NCI-H146 (cell line): ENCODE data around the gene SCLT1.
"Not testable (repeated sequence)": the region's sequence is repeated elsewhere in the genome, so short reads cannot be mapped to it uniquely, and the experiment has no call there.

Experiments
- DNase-seq: peaks from one replicate; lab custom pipeline; 2025; lab: John Stamatoyannopoulos, UW

Gene SCLT1

DNA sequence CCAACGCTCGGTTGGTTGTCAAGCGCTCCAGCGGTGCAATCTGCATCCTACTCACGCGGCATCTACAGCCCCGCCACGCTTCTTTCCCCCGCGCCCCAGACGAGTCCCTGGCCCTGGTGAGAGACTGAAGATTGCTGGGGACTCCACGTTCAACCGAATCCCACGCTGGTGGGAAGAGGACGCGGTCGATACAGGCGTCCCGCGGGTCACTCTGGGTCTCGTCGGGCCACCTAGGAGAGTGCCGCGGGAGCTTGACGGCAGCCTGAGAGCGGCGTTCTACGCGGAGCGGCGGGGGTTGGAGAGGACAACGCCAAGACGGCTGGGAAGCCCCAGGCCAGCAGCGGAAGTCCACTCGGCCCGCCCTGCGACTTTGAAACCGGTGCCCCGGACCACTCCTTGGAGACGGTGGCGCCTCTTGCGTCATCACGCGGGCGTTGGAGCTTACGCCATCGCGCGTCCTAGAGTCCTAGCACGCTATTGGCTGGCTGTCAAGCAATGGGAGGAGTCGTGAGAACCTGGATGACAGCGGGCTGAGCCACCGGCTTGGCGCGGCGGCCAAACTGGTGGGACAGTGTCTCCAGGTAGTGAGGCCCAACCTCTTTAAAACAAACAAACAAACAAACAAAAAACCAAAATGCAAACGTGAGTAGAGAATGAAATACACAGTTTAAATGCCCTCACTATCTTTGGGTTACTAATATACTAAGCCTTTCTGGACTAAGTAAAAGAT is at the start of gene SCLT1:
SCLT1 (minus strand) TSS at position 349 of the 730 bp plus-strand sequence. CDS start 436 bp downstream, outside the sequence.
- peak; percentile 93 for DNase-seq

DNA sequence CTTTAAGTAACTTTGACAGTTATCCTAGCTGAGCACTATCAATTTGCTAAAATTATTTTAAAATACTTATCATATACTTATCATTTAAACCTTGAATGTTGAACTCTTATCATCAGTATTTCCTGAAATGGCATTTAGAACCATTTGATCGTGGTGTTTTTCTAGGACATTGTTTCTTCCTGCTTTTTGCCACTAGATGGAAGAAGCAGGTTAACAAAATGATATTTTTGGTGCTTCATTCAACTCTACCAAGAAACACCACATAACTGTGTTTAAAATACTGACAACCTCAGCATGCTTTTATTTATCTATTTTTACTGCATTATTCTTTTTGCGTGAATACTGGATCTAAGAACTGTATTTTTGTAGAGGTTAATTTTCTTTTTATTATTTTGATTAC is 47.2 kb upstream of the SCLT1 start:
- DNase-seq, result no peak

DNA sequence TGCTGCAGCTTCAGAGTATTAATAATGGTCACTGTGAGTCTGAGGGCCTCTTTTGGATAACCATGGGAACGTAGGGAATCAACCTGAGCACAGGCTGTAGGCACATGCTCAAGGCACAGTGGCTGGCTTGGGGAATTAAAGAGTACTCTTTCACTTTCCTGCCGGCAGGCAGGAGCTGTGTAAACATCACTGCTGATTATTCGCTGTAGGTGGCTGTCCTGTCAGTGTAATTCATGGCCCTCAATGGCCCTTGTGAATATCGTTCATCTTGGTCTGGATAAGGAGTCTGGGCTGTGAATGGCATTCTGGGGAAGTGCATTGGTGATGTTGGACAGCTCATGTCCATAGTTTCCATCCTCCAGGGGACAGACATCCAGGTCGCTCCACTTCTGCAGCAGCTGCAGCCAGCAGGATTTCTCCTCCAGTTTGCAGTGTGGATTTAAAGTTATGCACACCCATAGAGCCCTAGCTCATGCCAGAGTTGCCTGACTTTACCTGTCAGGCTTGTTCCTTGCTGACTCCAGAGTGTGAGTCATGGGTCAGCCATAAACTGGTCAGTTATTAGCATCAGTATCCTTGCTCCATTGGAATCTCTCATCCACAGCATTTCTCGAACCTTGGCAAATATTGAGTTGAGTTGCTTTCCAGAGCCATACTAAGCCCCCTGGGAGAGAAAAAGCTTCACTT is 45.6 kb upstream of the SCLT1 start:
- peak; percentile 58 for DNase-seq

DNA sequence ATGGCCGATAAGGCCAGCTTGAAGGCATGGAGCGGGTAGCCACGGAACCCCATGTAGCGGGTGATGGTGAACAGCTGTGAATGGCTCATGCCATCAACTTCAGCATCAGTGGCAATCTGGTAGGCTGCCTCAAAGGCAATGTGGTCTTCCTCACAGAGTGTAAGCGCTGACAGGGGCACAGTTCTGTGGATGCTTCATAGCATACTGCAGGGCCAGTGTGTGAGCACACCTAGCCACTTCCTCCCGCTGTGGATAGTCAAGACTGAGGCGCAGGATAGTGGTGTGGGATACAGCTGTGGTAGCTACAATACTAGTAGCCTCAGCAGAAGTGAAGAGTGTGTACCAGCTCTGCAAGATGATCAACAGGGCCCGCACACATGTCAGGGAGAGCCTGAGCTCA is 43.1 kb upstream of the SCLT1 start:
- DNase-seq, result no peak

DNA sequence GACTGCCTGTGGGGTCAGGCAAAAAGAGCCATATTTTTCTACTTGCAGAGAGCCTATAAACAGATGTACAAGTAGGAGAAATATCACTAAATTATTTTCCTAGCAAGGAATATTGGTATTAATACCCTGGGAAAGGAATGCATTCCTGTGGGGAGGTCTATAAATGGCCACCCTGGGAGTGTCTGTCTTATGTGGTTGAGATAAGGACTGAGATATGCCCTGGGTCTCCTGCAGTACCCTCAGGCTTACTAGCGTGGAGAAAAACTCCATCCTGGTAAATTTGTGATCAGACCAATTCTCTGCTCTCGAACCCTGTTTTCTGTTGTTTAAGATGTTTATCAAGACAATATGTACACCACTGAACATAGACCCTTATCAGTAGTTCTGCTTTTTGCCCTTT is 38.0 kb upstream of the SCLT1 start:
- no peak for DNase-seq

DNA sequence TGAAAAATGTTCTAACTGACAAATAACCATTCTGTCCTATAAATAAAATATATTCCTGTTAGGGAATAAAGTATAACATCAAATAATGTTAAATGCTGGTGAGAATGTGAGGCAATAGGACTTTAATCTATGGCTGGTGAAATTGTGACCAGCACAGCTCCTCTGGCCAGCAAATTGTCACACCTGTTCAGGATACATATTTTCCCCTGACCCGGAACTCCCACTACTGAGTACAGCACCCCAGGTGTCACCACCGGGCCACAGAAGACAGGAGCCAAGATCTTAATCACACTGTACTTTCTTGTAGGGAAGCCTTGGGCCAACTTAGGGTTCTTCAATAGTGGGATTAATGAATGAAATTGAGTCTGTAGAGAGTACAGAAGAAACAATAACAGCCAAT is 35.8 kb upstream of the SCLT1 start:
- no peak for DNase-seq

DNA sequence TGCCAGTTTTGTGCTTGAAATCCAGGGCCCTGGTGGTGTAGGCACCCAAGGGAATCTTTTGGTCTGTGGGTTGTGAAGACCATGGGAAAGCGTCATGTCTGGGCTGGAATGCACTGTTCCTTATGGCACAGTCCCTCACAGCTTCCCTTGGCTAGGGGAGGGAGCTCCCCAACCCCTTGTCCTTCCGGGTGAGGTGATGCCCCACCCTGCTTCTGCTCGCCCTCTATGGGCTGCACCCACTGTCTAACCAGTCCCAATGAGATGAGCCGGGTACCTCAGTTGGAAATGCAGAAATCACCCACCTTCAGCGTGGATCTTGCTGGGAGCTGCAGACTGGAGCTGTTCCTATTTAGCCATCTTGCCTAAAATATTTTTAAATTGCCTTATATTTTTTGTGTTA is 33.3 kb upstream of the SCLT1 start:
- DNase-seq, result not testable (repeated sequence)

DNA sequence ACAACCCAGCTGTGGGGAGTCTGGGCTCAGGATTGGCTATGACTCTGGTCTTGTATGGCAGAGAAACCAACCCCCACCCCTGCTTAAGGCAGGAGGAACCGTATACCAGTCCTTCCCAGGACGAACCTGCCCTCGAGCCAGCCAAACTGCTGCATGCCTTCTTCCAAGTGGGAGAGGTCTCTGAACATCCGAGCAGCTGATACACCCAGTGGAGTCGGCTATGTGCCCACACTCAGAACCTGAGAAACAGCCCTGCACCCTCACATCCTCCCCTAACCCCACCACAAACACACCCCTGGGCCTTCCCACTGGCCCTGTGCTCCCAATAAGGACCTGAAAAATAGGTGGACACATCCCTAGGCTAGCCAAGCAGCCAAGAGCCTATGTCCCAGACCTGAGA is 24.4 kb upstream of the SCLT1 start:
- no peak for DNase-seq

DNA sequence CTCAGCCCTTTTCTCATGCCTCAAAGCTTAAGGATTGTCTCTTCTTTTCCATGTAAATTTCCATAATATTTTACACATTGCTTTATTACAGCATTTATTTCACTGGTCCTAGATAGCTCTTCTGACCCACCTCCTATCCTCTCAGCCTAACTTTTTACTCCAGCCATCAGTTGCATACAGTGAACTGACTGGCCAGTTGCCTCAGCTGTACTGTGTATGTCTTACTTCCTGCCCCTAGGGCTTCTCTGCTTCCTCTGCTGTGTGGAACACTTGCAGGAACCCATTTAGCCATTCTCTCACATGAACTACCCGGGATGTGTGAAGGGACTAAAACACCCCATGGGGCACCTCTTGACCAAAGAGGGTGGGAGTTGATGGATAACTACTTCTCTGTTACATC is 20.6 kb upstream of the SCLT1 start:
- DNase-seq, result no peak

DNA sequence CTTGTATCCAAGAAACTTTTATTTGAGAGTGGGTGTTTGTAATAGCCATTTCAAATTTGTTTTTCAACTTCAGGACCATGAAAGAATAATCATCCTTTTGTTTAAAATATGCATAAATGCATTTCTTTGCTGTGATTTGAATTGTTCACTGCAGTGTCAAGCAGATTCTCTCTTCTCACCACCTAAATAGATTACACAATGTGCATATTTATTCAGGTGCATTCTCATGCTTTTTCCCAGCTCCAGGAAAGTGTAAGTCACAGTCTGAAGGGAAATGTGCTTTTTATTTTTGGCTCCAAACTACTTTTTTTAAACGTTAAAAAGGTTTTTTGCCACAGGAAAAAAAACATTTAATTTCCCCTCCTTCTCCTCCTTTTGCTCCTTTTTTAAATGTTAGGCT is 20.1 kb upstream of the SCLT1 start:
- DNase-seq, result no peak

DNA sequence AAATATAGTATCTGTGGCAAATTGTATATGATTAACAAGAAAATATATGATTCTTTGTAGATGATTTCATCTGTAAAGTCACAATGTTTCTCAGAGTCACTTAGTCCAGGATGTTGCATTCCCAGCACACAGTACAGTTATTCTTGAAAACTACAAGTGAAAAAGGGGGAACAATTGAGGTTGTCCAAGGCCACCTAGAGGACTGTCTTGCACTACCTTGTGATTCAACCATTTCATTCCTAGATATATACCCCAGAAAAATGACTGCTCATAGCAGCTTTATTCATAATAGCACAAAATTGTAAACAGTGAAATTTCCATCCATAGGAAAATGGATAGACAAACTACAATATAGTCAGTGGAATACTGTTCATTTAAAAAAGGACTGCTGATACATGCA is 18.6 kb upstream of the SCLT1 start:
- DNase-seq, result no peak

DNA sequence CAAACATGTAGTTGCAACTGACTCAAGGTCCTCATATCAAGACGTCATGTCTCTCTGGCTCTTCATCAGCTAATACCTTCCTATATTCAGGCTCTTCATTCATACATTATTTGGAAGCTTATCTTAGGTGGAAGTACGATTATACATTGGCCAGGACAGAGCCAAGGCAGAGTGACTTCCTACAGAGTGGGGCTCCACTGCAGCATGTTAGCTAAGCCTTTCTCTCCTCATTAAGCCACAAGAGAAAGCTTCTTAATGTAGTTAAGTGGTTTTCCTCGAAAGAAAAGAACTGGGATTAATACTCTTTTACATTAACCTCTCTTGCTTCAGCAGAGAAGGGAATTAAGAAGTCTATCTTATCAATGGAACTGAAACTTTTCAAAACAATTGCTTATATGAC is 17.6 kb upstream of the SCLT1 start:
- DNase-seq, result no peak

DNA sequence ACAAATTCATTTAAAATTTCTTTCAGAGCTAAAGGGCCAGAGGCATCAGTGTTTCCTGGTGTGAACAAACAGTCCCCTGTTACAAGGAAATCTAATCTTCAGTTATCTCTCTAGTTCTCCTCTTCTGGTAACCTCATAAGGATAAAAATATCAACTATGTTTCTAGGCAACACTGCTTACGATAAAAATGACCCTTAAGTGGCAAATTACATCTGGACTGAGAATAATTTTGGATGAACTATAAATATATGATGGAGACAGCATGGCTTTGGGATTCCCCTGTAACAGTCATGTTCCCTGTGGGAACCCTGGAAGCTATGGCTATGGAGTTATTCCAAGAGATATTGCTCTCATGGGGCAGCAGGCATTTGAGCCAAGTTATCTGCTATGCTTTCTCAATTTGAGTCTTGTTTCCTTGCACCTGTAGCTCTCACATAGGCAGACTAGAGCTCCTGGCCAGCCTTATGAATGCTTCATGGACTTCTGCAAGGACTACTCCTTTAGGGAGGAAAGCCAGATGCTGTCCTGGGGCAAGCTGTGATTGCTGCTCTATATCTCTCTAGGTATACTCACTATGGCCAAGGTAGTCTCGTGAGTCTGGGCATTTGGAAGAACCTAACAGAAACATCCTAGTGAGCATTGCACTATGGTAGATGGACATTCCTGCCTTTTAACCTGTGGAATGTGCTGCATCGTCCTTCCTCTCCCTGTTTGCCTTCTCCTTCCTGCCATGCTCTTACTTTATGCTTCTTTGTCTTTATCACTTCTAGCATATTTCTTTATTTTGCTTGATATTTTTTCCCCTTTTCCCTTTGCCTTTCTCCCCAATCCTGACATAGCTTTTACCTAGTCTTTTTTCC is 16.9 kb upstream of the SCLT1 start:
- no peak for DNase-seq

DNA sequence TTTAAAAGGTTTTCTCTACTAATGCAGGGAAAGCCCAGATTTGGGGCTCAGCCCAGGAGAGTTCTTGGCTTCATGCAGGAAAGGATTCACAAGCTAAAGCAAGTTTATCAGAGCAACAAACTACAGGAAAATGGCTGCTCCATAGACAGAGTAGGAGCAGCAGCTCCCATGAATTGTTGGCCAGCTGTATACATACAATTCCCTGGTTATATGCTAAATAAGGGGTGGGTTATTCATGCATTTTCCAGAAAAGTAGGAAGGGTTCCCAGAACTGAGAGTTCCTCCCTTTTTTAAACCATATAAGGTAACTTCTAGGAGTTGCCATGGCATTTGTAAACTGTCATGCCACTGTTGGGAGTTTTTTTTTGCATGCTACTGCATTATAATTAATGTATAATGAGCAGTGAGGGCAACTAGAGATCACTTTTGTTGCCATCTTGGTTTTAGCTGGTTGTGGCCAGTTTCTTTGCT is 5.2 kb upstream of the SCLT1 start:
- DNase-seq, result no peak

DNA sequence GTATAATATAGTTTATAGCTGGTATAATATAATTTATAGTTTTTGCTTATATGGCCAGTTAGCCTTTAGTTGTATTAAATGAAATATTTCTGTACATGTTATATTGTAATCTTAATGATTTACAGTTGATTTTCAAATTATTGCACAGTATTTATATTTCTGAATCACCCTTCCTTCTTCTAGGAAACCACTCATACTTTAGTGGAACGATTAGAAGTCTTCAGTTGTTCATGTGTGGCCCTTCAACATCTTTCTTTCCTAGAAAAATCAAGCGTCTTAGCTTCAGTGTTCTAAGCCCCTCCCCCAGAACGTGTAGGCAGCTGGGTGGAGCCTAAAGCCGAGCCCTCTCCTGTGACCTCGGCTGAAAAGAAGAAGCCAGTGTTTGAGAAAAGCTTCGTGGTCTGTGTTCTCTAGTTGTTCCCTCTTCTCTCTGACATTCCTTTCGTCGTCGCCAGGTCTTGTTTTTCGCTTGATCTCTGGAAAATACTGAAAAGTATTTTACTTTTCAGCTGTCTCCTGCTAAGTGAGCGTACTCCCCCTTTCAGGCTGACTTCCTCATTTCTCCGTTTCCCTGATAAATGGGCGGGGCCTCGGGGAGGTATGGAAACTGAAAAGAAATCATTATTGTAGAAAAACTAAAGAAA is 2.6 kb upstream of the SCLT1 start, which contains the start of gene C4orf33:
C4orf33 (plus strand) TSS at position 342 of the 644 bp plus-strand sequence. CDS start 6,459 bp downstream, outside the sequence.
- DNase-seq, result no peak

DNA sequence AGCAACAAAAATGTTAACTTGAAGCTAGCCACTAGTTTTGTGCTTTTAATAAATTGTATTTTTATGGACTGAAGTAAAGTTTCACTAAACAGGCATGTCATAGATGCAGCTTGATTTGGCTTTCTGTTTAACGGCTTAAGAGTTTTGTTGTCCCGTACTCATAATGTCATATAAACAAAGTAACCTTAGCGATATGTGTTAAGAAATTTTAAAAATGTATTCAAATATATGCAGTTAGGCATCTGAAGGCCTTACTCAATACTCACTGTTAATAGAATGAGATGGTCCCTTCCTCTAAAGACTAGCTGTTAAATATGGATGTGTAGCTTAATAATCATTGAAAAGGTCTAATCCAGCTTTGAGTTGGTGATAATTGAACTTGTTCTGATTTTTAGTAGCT is 1.0 kb upstream of the SCLT1 start:
- no peak for DNase-seq

DNA sequence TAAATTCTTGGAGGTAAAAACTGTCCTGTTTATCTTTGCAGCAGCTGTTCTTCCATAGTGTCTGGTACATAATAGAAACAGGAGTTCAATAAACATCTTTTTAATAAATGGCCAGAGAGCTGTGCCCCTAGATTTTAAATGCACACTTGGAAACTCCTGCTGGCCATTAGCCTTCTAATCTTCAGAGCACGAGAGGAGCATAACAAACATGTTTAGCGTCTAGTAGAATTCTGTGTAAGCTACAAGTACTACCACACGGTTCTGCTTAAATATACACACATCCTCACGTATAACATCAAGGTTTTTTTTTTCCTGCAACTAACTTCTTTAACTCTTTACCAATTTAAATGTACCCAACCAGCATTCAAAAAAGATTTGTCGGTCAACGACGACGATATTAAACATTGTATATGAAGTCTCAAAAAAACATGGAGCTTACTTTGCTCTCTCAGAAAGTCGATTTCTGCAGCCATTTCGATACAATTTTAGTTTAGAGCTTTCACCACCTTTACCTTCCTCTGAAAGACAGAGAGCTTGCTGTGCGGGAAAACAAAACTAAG is 628 bp downstream of the SCLT1 start:
- DNase-seq, result no peak

DNA sequence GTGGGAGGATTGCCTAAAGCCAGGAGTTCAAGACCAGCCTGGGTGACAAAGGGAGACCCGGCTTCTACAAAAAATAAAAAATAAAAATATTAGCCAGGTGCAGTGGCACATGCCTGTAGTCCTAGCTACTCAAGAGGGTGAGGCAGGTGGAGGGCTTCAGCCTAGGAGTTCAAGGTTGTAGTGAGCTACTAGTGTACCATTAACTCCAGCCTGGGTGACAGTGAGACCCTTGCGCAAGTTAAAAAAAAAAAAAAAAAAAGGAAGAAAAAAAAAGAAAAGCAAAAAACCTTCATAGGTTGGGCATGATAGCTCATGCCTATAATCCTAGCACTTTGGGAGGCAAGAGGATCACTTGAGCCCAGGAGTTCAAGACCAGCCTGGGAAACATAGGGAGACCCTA is 5.8 kb downstream of the SCLT1 start:
- no peak for DNase-seq

DNA sequence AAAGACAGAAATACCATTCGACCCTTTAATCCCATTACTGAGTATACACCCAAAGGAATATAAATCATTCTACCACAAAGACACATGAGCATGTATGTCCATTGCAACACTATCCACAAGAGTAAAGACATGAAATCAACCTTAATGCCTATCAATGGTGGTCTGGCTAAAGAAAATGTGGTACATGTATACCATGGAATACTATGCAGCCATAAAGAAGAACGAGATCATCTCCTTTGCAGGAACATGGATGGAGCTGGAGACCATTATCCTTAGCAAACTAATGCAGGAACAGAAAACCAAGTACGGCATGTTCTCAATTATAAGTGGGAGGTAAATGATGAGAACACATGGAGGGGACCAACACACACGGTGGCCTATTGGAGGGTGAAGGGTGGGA is 7.9 kb downstream of the SCLT1 start:
- no peak for DNase-seq

DNA sequence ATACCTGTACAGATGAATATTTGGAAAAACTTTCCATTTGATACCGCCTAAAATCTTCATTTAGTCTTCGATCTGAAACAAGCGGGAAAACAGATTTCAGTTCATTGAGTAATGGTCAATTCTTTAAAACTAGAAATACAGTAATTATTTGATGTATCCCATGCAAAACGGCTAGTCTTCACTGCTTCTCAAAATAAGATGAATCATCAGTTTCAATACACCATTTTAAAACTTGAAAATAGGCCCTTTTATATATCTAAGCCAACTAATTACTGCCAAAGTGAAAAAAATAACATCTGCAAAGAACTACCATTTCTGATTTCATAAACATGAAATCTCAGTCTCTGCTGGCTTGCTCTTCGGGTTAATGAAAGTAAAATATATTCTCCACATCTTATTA is 11.0 kb downstream of the SCLT1 start:
- DNase-seq, result no peak

DNA sequence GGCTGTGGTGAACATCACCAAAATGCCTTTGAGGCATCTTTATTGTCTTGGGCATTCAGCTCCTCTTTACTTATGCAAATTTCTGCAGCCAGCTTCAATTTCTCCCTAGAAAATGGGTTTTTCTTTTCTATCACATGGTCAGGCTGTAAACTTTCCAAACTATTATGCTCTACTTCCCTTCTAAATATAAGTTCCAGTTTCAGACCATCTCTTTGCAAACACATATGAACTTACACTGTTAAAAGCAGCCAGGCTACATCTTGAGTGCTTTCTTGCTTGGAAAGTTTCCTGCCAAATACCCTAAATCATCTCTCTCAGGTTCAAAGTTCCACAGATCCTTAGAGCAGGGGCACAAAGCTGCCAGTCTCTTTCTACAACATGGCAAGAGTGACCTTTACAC is 13.2 kb downstream of the SCLT1 start:
- DNase-seq, result no peak

DNA sequence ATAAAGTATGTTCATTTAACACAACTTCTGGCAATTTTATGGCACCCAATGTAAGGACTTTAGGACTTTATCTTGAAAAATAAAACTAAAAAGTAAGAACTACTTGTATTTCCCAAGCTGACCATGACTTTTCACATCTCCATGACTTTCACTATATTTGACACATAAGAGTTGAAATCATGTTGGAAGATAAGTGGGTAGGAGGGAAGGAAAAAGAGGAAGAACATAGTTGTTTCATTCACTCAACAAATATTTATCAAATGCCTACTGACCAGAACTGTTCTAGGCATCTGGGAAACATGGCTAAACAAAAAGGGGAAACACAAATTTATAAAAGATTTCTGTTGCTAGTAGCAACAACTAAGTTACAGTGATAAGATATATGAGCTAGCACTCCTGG is 16.0 kb downstream of the SCLT1 start:
- no peak for DNase-seq
